ENCODE data around the gene LRSAM1. TPM values are rescaled to one million over a fixed set of nuclear protein-coding genes. Genes with fewer than 3 reads are reported as not detected.

LRSAM1 gene
- total and polyA plus RNA-seq, 9 of the 15 experiments (the other 6 are each of a cell fraction or from before 2014, with no cell fraction given) = 0.07 to 16.2 (median 4.7) TPM

DNA sequence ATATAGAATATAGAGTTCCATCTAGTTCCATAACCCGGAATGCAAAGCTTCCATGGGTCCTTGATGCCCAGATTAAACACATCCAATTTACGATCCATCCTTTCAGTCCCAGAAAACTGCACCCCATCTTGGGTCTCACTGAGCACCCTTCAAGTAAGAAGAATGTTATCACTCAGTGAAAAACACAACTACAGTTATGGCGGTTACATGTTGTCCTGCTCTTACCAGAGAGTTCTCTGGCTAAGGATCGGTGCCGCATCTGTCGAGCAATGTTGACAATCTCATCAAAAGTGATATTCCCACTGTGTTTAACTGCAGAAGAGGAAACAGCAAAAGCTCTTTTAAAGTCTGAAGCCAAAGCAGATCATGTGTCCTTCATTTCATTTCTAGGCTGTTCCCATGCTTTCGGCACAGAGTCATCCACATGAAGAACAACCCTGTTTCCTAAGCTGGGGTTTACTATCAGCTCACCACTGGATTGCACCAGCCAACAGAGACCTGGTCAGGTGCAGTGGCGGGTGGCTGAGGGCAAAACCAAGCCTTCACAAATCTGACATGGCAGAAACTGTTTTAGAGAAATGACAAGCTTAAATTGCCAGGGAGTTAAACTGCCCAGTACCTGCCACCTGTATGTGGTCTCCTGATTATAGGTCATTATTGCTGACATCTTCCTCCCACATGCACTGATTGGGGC lies 3.1 kb upstream of the LRSAM1 start (continued):
- TF ChIP-seq ZFP1 (CRISPR knock-in tag; IDR thresholded peaks at IDR 0.05) (no peak), HIVEP1 (CRISPR knock-in tag; IDR thresholded peaks at IDR 0.05) (no peak), HNRNPUL1 (IDR thresholded peaks at IDR 0.05; ENCODE audit: low read length) (0 out of 2 replicates have a peak, but pooled peaks have one; percentile 7), POLR2AphosphoS2 (IDR thresholded peaks at IDR 0.05; ENCODE audit: low read length) (0 out of 2 replicates have a peak, but pooled peaks have one; percentile 20), ETS2 (tag; IDR thresholded peaks at IDR 0.05; ENCODE audit: borderline replicate concordance, poor library complexity, severe bottlenecking) (no peak), ZNF444 (CRISPR knock-in tag; IDR thresholded peaks at IDR 0.05) (no peak), XRCC5 (IDR thresholded peaks at IDR 0.05; ENCODE audit: low read depth, low read length) (0 out of 2 replicates have a peak, but pooled peaks have one; percentile 15), CBX5 (IDR thresholded peaks at IDR 0.05; ENCODE audit: borderline replicate concordance, low read depth) (no peak), ATF7 (IDR thresholded peaks at IDR 0.05) (0 out of 2 replicates have a peak, but pooled peaks have one; percentile 1), ZNF133 (CRISPR knock-in tag; IDR thresholded peaks at IDR 0.05) (no peak), RBFOX2 (IDR thresholded peaks at IDR 0.05; ENCODE audit: low read depth, low read length) (peak; percentile 40), NFATC3 (IDR thresholded peaks at IDR 0.05) (no peak), ARHGAP35 (IDR thresholded peaks at IDR 0.05; ENCODE audit: partially characterized antibody) (no peak), HMGN3 (IDR thresholded peaks at IDR 0.05; ENCODE audit: borderline replicate concordance, extremely low read depth, insufficient read length, low read depth, low read length) (no peak)
- TF ChIP-seq, protein P1, sequence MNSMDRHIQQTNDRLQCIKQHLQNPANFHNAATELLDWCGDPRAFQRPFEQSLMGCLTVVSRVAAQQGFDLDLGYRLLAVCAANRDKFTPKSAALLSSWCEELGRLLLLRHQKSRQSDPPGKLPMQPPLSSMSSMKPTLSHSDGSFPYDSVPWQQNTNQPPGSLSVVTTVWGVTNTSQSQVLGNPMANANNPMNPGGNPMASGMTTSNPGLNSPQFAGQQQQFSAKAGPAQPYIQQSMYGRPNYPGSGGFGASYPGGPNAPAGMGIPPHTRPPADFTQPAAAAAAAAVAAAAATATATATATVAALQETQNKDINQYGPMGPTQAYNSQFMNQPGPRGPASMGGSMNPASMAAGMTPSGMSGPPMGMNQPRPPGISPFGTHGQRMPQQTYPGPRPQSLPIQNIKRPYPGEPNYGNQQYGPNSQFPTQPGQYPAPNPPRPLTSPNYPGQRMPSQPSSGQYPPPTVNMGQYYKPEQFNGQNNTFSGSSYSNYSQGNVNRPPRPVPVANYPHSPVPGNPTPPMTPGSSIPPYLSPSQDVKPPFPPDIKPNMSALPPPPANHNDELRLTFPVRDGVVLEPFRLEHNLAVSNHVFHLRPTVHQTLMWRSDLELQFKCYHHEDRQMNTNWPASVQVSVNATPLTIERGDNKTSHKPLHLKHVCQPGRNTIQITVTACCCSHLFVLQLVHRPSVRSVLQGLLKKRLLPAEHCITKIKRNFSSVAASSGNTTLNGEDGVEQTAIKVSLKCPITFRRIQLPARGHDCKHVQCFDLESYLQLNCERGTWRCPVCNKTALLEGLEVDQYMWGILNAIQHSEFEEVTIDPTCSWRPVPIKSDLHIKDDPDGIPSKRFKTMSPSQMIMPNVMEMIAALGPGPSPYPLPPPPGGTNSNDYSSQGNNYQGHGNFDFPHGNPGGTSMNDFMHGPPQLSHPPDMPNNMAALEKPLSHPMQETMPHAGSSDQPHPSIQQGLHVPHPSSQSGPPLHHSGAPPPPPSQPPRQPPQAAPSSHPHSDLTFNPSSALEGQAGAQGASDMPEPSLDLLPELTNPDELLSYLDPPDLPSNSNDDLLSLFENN (IDR thresholded peaks at IDR 0.05; ENCODE audit: low read depth in 2 of 2, low read length in 2 of 2) = no peak

All from K562 (cell line).